Stimulated activated CD8-positive, alpha-beta memory T cell treated with anti-CD3 and anti-CD28 coated beads, Interleukin-12 subunit alpha, Interleukin-12 subunit beta, amount 100 ng/mL, for 4 hours (primary cell): Measurements from ENCODE around the gene EPHA6.
"Not testable (repeated sequence)": the region's sequence is repeated elsewhere in the genome, so short reads cannot be mapped to it uniquely, and the experiment has no call there.

Experiments
- DNase-seq: peaks from one replicate; pipeline ENCODE4 v3.0.0-alpha.2; 2020; ENCODE audit warnings: low read depth

The EPHA6 gene

DNA sequence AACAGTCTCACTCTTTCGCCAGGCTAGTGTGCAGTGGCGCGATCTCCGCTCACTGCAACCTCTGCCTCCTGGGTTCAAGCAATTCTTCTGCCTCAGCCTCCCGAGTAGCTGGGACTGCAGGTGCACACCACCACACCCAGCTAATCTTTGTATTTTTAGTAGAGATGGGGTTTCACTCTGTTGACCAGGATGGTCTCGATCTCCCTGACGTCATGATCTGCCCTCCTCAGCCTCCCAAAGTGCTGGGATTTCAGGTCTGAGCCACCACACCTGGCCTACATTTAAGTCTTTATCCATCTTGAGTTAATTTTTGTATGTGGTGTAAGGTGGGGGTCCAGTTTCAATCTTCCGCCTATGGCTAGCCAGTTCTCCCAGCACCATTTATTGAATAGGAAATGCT lies 211.2 kb downstream of the EPHA6 start:
- DNase-seq = not testable (repeated sequence)

DNA sequence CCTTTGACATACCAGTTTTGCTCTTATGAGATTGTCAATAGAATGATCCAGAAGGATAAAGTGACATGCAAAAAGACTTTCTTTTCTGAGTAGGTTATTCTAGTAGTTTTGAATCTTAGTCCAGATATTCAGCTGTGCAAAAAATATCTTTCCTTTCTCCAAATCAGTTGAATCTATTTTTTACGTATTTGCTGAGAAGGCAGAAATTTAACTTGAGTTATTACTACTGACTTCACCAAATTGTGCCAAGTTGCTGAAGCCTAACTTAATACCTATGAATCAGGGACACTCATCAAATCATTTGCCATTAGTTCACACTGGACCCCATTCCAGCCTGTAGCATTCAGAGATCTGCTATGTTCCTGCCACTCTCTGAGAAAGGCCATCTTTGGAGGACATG lies 215.6 kb downstream of the EPHA6 start:
- DNase-seq = no peak

DNA sequence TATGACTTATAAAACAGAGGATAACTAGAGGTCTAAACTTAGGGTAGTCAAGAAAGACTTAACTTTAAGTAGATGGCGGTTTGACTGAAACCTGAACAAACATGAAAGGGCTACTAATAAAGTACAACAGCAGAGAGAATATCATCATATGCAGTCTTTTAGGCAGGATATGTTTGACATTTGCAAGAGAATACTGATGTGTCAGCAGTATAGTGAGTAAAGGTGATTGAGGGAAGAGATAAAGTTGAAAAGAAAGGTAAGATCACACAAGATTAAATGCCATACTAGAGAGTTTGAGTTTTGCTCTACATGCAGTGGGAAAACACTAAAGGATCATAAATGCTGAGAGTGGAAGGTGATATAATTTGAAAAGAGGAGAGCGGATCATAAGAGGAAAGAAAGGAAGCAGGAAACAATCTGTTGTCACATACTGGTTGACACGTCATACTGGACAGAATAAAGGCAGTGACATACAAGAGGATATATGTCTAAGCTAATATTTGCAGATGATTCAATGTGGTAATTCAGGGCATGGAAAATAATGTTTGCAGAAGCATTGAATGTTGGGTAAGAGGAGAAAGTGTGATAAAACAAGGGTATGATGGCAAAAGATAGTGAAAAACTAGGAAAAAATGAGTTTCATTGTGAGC lies 223.0 kb downstream of the EPHA6 start:
- no peak for DNase-seq

DNA sequence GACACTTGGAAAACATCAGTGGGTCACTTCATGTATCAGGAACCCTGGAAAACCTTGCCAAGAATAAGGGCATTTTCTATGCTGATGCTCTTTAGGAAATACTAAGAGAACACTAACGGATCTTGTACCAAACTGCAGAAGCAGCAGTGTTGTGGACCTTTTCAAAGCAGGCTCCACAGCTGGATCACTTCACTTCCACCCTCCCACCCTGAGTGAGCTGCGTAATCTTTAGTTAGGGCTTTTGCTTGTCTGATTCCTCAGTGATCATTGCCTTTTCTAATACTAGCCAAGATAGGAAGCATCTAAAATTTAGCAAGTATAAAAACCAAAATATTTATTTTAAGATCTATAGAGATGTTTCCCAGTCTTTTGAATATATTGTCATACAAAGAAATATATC lies 229.0 kb downstream of the EPHA6 start:
- DNase-seq = no peak

DNA sequence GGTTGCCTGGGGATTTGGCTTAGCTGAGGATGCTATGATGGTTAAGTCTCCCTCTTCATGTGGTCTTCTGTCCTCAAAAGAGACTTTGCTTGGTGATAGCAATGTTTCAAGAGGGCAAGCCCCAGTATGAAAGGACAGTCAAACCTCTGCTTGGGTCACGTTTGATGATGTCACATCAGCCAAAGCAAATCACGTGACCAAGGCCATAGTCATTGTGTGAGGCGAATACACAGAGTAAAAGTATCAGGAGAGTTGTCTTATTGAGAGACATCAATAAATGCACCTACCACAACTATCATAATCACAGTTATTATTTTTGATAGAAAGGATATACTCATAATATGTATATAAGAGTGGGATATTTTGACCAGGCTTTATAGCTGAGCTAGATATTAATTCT lies 243.0 kb downstream of the EPHA6 start:
- no peak for DNase-seq

DNA sequence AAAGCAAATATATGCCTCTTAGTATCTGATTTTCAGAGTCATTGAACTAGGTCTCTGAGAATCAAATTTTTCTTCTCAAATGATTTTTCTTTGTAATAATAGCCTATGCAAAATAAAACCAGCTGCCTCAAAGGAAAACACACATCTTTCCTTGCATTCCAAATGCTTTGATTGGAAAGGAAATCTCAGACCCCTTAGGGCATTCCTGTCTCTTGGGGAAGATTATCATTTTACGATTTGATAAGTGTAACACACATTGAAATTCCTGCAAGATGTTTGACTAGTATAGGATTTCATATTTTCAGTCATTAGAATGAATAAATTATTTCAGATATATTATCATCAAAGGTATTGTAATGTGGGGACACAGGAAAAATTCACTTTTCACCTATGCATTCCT lies 244.8 kb downstream of the EPHA6 start:
- no peak for DNase-seq

DNA sequence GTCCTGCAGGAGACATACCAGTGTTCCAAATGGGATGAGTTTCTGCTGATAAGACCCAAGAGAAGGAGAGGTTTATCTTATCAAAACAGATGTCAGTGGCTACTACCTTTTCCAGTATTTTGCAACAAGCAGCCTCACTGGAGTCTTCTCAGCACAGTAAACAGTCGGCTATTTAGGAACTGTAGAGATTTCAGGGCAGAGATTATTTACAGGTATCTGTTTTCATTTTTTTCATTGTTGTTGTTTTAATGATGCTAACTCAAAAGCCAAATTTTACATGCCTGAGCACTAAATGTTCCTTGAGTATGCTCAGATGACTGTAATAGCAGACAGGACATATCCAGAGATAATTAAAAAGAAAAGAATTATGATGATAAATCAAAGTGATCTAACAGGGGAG lies 252.1 kb downstream of the EPHA6 start:
- no peak for DNase-seq

DNA sequence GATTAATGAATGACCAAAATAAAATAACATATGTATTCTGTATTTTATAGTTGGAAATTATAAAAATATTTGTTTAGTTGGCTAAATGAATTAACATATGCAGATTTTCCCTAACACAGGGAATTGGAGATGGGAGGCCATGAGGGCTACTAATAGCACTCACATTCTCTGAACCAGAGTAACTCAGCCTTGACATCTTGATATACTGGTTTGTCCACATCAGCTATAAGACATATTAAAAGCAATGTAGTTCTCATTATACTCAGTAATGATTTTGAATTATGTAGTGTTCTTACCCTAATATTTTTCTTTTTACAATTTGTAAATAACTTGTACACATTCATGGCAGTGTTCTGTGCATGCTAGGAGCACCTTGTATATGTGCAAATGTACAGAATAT lies 255.9 kb downstream of the EPHA6 start:
- no peak for DNase-seq

DNA sequence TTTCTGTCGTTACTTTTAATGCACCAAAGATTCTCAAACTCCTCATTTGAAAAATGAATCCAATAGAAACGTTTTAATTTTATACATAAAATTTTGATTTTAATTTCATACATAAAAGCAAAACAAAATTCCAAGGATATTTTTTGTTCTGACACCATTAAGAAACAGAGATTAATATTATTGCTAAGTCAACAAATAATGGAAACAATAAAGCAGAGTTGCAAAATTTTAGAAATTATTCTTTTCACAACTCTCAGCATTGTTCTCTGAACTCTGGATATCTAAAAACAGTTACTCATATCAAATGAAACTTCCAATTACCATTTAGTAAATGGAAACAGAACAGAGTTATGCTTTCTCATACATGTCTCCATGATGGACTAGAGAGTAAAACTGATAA lies 260.2 kb downstream of the EPHA6 start:
- DNase-seq = no peak

DNA sequence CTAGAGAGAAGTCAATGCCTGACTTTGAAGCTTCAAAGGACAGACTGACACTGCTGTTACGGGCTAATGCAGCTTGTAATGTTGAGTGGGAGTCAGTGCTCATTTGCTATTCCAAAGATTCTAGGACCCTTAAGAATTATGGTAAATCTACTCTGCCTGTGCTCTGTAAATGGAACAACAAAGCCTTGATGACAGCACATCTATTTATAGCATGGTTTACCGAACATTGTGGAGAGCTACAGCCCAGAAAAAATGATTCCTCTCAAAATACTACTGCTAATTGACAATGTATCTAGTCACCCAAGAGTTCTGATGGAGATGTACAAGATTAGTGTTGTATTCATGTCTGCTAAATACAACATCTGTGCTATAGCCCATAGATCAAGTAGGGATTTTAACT lies 262.3 kb downstream of the EPHA6 start:
- DNase-seq = no peak

DNA sequence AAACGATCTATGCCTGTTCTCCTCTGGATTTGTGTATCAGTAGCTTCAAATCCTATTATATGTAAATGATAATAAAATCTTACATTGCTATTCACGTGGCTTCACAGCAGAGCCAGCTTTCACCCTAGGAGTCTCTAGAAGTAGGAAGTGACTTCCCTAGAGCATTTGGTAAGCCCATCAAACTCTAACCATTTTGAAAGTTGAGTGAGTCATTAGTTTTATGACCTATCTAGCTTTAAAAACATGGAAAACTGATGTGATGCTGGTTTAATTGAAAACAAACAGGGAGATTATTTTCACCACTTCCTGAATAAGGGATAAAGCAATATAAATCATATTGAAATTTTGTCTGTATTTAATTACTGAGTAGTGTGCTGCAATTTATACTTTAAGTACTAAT lies 275.2 kb downstream of the EPHA6 start:
- DNase-seq = no peak

DNA sequence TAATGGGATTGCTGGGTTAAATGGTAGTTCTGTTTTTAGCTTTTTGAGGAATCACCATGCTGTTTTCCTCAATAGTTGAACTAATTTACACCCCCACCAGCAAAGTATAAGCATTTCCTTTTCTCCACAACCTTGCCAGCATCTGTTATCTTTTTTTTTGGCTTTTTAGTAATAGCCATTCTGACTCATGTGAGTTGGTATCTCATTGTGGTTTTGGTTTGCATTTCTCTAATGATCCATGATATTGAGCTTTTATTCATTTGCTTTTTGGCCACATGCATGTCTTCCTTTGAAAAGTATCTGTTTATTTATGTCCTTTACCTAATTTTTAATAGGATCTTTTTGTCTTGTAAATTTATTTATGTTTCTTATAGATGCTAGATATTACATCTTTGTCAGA lies 288.2 kb downstream of the EPHA6 start:
- no peak for DNase-seq

DNA sequence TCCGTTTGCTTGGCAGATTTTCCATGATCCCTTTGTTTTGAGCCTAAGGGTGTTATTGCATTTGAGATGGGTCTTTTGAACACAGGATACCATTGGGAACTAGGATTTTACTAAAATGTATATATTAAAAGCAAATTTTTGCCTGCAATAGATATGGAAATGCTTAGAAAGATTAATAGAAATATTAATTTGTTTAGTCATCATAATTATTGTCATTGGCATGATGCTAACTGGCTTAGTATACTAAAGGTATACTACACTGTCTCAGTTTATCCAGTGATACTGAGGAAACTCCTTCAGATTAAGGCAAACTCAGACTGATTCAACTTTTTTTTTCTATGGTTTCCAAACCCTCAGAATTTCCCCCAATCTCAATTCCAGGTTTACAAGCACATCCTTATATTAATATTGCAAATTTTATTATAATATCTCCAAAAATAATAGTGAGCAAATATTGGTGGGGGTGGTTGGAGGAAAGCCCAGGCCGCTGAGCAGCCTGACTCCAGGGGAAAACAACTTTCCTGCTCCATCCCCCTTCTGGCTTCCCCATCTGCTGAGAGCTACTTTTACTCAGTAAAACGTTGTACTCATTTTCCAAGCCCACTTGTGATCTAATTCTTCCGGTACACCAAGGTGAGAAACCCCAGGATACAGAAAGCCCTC lies 291.7 kb downstream of the EPHA6 start:
- no peak for DNase-seq

DNA sequence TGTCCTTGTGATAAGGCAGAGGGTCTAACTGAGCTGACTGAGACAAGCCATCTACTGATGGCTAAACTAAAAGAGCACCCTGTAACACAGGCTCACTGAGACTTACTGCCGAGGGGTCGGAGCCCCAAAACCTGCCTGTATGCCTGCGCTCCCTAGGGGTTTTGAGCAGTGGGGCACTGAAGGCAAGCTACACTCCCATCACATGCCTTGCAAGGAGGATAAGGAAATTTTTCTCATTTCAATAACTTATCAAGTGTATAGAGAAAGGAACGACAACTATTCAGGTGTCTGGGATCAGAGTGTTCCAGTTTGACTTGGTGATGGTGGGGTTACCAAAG lies 292.2 kb downstream of the EPHA6 start:
- no peak for DNase-seq

DNA sequence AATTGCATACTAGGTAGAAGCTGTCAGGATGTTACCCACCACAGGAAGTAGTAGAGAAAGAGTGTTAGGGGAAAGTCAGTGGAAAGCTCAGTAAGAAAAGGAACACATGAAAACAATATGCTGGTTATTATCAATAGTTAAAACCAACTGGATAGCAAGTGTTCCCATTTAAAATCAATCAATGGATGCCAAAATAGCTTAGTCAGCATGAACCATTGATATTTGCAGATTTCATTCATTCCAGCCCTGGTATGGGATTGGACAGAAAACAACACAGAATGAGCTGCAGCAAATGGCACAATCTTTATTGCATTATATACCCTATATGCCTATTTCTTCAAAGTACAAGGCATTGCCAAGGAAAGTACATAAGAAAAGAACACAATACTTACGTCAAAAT lies 293.7 kb downstream of the EPHA6 start:
- DNase-seq = no peak

DNA sequence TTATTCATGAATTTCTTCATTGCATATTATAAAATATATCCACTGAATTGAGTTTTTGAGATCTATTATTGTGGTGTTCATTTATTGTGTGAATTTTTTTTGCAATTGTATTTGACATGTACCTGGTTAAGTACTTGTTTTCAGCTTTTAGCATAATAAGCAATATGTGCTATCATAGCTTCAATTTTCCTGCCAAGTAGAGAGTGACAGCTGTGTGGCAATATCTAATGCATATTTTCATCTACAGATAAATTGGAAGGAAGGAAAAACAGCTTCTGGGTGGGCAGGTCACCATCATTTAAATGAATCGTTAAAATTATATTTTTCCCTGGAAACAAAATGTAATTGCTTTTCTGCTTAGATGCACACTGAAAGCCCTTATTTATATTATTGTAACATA lies 296.9 kb downstream of the EPHA6 start:
- no peak for DNase-seq

DNA sequence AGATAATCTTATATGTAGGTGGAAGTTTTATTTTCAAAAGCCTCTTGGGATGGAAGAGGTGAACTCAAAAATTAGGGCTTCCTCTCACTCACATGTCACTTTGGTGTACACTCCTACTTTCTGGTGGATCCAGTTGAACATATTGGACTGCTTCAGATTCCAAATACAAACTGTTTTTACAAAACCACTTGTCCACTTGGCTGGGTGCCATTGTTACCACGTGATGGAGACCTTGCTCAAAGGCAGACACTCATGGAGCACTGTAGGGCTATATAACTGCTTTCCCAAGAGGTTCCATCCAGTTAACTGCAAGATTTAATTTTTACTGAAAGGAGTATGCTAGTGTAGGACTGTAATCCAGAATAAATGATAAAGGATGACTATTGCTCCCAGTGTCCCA lies 307.0 kb downstream of the EPHA6 start:
- DNase-seq = no peak

DNA sequence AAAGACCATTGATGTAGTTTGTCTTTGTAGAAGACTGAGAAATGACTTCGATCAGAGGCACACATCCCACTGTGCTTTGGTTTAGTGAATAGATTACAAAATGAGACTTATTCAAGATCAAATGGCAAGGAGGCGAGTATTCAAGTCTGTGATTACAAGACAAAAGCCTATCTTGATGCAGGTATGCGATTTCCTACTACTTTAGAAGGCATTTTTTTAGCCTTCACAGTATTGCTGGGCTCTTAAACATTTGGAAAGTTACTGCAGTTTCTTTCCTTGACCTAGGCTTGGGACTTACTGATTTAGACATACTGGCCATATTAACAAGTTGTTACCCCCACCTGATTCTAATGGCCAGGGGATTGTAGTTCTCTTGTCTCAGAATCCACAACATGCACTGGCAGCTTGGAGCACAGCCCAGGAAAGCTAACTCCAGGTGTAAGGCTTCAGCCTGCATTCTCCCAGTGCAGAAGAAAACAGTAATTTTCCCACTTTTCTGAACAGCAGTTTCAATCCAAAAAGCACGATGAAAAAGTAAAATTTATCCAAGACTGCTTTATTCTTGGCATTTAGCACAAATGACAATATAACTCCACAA lies 311.6 kb downstream of the EPHA6 start:
- DNase-seq = no peak

DNA sequence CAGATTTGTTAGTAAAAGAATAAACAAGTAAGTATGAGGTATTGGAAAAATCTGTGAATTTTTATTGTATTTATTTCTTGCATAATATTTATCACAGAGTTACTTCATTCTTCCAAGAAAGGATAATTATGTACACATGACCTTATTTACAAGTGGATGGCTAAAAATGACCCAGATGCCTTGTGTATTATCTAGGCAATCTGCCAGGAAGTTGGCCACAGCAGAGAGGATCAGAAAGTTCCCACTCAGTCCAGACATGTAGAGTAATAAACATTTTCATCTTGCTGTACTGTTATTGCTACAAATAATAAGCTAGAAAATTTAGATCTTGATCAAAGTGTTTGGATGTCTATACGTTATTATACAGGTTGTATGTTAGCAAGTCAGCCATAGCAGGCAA lies 317.1 kb downstream of the EPHA6 start:
- DNase-seq = no peak

DNA sequence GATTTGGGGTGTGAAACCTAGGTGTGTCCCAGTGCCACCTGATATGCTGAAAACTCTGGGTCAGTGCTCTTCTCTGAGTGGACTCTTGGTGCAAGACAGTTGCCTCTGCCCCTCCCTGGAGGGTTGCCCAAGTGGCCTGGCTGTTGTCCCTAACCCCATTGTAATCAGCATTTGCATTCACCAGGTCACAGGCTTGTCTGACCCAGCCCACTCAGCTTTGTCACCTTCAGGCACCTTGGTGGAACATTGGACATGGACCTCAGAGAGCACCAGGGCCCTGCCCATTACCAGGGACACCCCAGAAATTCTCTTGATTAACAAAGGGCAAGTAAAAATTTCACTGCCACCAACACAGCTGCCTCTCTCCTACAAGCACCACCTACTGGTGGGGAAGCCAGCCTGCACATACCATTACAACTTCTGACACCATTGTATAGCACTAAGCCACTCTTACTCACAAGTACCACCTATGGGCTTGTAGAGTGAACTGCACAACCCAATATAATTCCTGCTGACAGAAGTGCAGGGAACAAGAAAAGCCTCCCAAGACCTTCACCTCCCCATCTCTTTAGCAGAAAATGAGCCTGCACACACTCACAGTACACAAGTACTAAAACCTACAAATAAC lies 324.6 kb downstream of the EPHA6 start:
- no peak for DNase-seq

DNA sequence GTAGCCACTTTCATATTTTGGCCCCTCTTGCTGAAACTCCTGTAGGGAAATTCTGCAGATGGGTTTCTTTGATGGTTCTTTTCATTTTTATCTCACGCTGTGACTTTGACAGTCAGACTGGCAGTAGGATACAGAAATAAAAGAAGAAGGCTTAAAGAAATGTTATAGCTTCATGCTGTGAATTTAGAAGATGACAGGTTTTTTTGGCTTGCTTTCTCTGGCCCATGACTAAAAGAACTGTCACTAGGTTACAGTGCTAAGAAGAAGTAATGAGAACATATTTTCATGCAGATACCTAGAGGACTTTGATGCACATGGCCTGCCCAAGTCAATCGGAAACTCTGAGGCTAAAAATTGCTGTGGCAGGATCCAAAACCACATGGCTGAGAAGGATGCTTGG lies 334.5 kb downstream of the EPHA6 start:
- DNase-seq = no peak

DNA sequence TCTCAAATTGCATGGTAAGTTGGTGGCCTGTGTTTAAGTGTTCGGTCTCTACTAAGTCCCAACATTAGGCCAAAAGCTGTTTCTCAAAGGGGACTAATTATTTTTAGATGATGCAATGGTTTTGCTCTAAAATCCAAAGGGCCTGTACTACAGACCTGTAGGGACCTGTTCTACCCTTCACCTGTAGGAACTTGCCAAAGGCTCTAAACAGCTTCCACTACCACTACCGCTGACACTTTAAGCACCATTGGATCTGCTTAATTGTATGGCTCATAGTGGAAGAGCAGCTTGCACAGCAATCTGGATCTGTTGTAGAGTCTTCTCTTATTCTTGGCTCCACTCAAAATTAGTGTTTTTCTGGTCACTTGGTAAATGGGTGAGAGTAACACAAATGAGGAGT lies 346.8 kb downstream of the EPHA6 start:
- DNase-seq = no peak

DNA sequence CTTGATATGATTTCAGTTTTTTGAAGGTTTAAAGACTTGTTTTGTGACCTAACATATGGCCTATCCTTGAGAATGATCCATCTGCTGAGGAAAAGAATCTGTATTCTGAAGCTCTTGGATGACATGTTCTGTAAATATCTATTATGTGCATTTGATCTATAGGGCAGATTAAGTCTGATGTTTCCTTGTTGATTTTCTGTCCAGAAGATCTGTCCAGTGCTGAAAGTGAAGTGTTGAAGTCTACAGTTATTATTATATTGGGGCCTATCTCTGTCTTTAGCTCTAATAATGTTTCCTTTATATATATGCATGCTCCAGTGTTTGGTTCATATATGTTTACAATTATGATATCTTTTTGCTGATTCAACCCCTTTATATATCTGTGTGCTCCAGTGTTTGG lies 362.8 kb downstream of the EPHA6 start:
- DNase-seq = no peak

DNA sequence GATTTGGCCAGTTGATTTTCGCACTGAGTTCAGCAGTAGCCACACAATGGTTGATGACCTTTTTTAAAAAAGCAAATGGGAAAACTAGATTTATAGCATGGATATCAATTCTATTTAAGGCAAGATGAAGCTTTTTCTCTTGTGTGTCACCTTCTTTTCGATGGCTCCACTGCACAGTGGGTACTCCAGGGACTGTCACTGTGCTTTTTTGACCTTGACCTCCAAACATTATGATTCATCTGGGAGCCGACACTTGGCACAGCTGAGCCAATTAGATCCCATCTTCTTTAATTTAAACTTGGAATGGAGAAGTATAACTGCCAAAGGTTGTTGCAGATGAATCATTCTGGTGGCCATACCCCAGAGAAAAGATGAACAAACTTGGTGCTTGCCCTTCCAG lies 367.3 kb downstream of the EPHA6 start:
- DNase-seq = no peak
